Smooth muscle cell (in vitro differentiated cells): ENCODE results near the gene FXYD4. TPM values are rescaled to one million over a fixed set of nuclear protein-coding genes. Genes with fewer than 3 reads are reported as not detected.
A peak's percentile ranks its signal among the peaks of the same experiment; 100 is the strongest.
"Not testable (repeated sequence)": the region's sequence is repeated elsewhere in the genome, so short reads cannot be mapped to it uniquely, and the experiment has no call there.

Experiments
- DNase-seq: peaks from one replicate; lab custom pipeline; 2025; ENCODE audit not compliant: unreplicated experiment; lab: John Stamatoyannopoulos, UW
- H2AFZ ChIP-seq: fragments of 200-600 bp; sonication (generic); 2 replicates; pipeline ENCODE4 v1.6.0; 2016; ENCODE audit warnings: antibody characterized with exemption, low read depth, mild to moderate bottlenecking
- H3F3A ChIP-seq: fragments of 200-600 bp; sonication (generic); 2 replicates; pipeline ENCODE4 v1.6.0; 2017; ENCODE audit warnings: antibody characterized with exemption, low read depth
- H3K27ac ChIP-seq: fragments of 200-600 bp; sonication (generic); 2 replicates; pipeline ENCODE4 v1.5.1; 2016; ENCODE audit warnings: low read depth, mild to moderate bottlenecking
- H3K27me3 ChIP-seq: fragments of 200-600 bp; sonication (generic); 2 replicates; pipeline ENCODE4 v1.6.1; 2016; ENCODE audit warnings: low read depth, mild to moderate bottlenecking
- H3K36me3 ChIP-seq: fragments of 200-600 bp; sonication (generic); 2 replicates; pipeline ENCODE4 v1.5.1; 2016; ENCODE audit warnings: low read depth
- H3K4me1 ChIP-seq: fragments of 200-600 bp; sonication (generic); 2 replicates; pipeline ENCODE4 v1.5.1; 2016; ENCODE audit warnings: low read depth
- H3K4me2 ChIP-seq: fragments of 200-600 bp; sonication (generic); 2 replicates; pipeline ENCODE4 v1.6.0; 2016; ENCODE audit warnings: mild to moderate bottlenecking
- H3K4me3 ChIP-seq: fragments of 200-600 bp; sonication (generic); 2 replicates; pipeline ENCODE4 v1.5.1; 2016; ENCODE audit warnings: mild to moderate bottlenecking
- H3K79me2 ChIP-seq: fragments of 200-600 bp; sonication (generic); 2 replicates; pipeline ENCODE4 v1.6.0; 2016; ENCODE audit warnings: low read depth, mild to moderate bottlenecking
- H3K9ac ChIP-seq: fragments of 200-600 bp; sonication (generic); 2 replicates; pipeline ENCODE4 v1.6.0; 2016; ENCODE audit warnings: low read depth
- H3K9me3 ChIP-seq: fragments of 200-600 bp; sonication (generic); replicated peaks from 2 replicates; pipeline ENCODE4 v1.5.1; 2016; ENCODE audit warnings: low read depth
- H4K20me1 ChIP-seq: fragments of 200-600 bp; sonication (generic); 2 replicates; pipeline ENCODE4 v1.6.0; 2016; ENCODE audit warnings: low read depth
- CTCF ChIP-seq: fragments of 200-600 bp; sonication (generic); IDR thresholded peaks from 2 replicates; pipeline ENCODE4 v1.5.1; 2017; ENCODE audit warnings: borderline replicate concordance, mild to moderate bottlenecking, antibody characterized with exemption; ENCODE audit not compliant: insufficient read depth, poor library complexity, severe bottlenecking
- WGBS: methylation state at CpG from one replicate; pipeline ENCODE4 v1.1.7; 2016; ENCODE audit warnings: low lambda C conversion rate; 5-methylcytosine and 5-hydroxymethylcytosine counted together
- polyA plus RNA-seq: library from polyadenylated mRNA; unstranded; fragments of >200 nt; fragmentation: Nextera tagmentation; extraction: Ambion mirVana; gene quantifications from 2 replicates; pipeline ENCODE4 v1.2.1, GENCODE V29; 2016
- small RNA-seq: library from RNA; depleted of rRNA; stranded (forward); fragments of <200 nt; gene quantifications from one replicate; pipeline ENCODE3, GENCODE V24; 2014
- total RNA-seq: library from RNA; depleted of rRNA; stranded (reverse); fragments of >200 nt; gene quantifications from 2 replicates; pipeline ENCODE4 v1.2.3, GENCODE V29; 2014

Gene FXYD4
- total and polyA plus RNA-seq, 2 experiments from 2014 or later: not detected

GRCh38 chr10:43421201-43421507 lies 49.7 kb downstream of the FXYD4 start:
- peak overlapping the region; percentile 70 for H3K9ac ChIP-seq
- no peak for TF ChIP-seq CTCF
- no peaks in the 10 kb centered on the region for H4K20me1 ChIP-seq
- no peaks in the 10 kb centered on the region for H3K27me3 ChIP-seq
- H3F3A ChIP-seq: peaks cover 16% of the 10 kb centered on the region
- peak overlapping the region; percentile 92 for H2AFZ ChIP-seq
- peak overlapping the region; percentile 87 for H3K4me2 ChIP-seq
- H3K4me1 ChIP-seq: peaks cover 5% of the 10 kb centered on the region
- DNase-seq: no peak
- H3K4me3 ChIP-seq: peak overlapping the region; percentile 59
- no peaks in the 10 kb centered on the region for H3K36me3 ChIP-seq
- H3K79me2 ChIP-seq: no peaks in the 10 kb centered on the region
- WGBS: 58% methylated on average over 4 of the region's 4 CpGs
- H3K27ac ChIP-seq: peak overlapping the region; percentile 88
- no peaks in the 10 kb centered on the region for H3K9me3 ChIP-seq

DNA sequence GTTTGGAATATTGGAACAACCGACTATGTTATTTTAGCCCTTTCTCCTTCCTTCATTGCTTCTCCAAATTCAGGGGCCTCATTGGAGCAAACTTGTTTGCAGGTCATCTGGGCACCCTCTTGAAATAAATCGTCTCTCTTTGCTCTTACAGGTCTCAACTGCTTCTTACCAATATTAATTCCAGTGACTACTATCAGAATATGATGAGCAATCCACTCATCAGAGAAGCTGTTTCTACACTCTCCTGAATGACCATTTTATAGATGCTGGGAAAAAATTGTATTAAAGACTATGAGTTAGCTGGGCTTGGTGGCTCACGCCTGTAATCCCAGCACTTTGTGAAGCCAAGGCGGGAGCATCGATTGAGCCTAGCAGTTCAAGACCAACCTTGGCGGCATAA lies 50.1 kb downstream of the FXYD4 start:
- WGBS: 97% methylated on average over 6 of the region's 6 CpGs
- Histone ChIP-seq H3K4me1 (peaks cover 5% of the 10 kb centered on the region), H4K20me1 (no peaks in the 10 kb centered on the region), H3F3A (peaks cover 16% of the 10 kb centered on the region), H3K9me3 (no peaks in the 10 kb centered on the region), H3K27ac (peak overlapping the region; percentile 88), H3K9ac (no peak overlapping the region), H3K27me3 (no peaks in the 10 kb centered on the region), H3K4me3 (peak overlapping the region; percentile 59), H3K4me2 (peak overlapping the region; percentile 87), H2AFZ (no peak overlapping the region), H3K79me2 (no peaks in the 10 kb centered on the region), H3K36me3 (no peaks in the 10 kb centered on the region)
- DNase-seq: no peak
- no peak for TF ChIP-seq CTCF

DNA sequence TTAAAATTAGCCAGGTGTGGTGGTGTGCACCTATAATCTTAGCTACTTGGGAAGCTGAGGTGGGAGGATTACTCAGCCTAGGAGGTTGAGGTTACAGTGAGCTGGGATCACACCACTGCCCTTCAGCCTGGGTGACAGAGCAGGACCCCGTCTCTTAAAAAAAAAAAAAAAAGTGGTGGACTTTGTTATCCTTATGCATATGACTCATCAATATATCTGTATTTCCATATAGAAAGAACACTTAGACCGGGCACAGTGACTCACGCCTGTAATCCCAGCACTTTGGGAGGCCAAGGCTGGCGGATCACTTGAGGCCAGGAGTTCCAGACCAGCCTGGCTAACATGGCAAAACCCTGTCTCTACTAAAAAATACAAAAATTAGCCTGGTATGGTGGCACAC lies 50.5 kb downstream of the FXYD4 start:
- not testable (repeated sequence) for H3K9ac ChIP-seq
- peak overlapping the region; percentile 88 for H3K27ac ChIP-seq

GRCh38 chr10:43424416-43424815 lies 53.0 kb downstream of the FXYD4 start:
- Histone ChIP-seq H3F3A (peaks cover 16% of the 10 kb centered on the region), H3K4me2 (no peak overlapping the region), H3K36me3 (no peaks in the 10 kb centered on the region), H3K9ac (no peak overlapping the region), H2AFZ (no peak overlapping the region), H3K27ac (no peak overlapping the region), H3K4me1 (peaks cover 5% of the 10 kb centered on the region), H4K20me1 (no peaks in the 10 kb centered on the region), H3K4me3 (no peak overlapping the region), H3K9me3 (no peaks in the 10 kb centered on the region), H3K79me2 (no peaks in the 10 kb centered on the region), H3K27me3 (no peaks in the 10 kb centered on the region)
- WGBS: 93% methylated on average over 6 of the region's 6 CpGs
- no peak for DNase-seq
- no peak for TF ChIP-seq CTCF

More for the DNA sequence above, 50.5 kb downstream of the FXYD4 start:
- not testable (repeated sequence) for H4K20me1 ChIP-seq, H3K27me3 ChIP-seq, H3K36me3 ChIP-seq, H3K79me2 ChIP-seq, H3K4me1 ChIP-seq, DNase-seq, H3K4me2 ChIP-seq, H3K4me3 ChIP-seq, H3K9me3 ChIP-seq, H2AFZ ChIP-seq
- peaks cover 16% of the 10 kb centered on the region for H3F3A ChIP-seq
- 74% methylated on average over 4 of the region's 4 CpGs for WGBS

Small RNAs within 50 kb of the gene (small RNA-seq; reads per million reads assigned to genes)
- not detected for gene RNU6ATAC11P
- not detected for gene SNORD3J

Other genes with a start within 250 kb of the FXYD4 start
- 40.4 and 43.2 TPM in 2 replicates for gene CSGALNACT2, start 233.2 kb upstream of the FXYD4 start, total RNA-seq
- gene CSGALNACT2, start 233.2 kb upstream of the FXYD4 start, polyA plus RNA-seq: 29.1 and 35.6 TPM in 2 replicates
- gene RASGEF1A, start 104.6 kb upstream of the FXYD4 start, total RNA-seq: 5.9 and 8.9 TPM in 2 replicates
- 7.7 and 7.9 TPM in 2 replicates for gene RASGEF1A, start 104.6 kb upstream of the FXYD4 start, polyA plus RNA-seq
- 112 and 119 TPM in 2 replicates for gene HNRNPF, start 37.5 kb downstream of the FXYD4 start, total RNA-seq
- 71.9 and 83.9 TPM in 2 replicates for gene HNRNPF, start 37.5 kb downstream of the FXYD4 start, polyA plus RNA-seq
- gene ZNF487, start 65.5 kb downstream of the FXYD4 start, total RNA-seq: 6.4 and 9.6 TPM in 2 replicates
- 4.6 and 5.1 TPM in 2 replicates for gene ZNF487, start 65.5 kb downstream of the FXYD4 start, polyA plus RNA-seq
- 4.5 and 5.4 TPM in 2 replicates for gene ZNF239, start 203.0 kb downstream of the FXYD4 start, total RNA-seq
- gene ZNF239, start 203.0 kb downstream of the FXYD4 start, polyA plus RNA-seq: 1.9 and 2.6 TPM in 2 replicates
- gene ZNF485, start 234.8 kb downstream of the FXYD4 start, total RNA-seq: 1.4 and 2.9 TPM in 2 replicates
- 1.8 and 2.9 TPM in 2 replicates for gene ZNF485, start 234.8 kb downstream of the FXYD4 start, polyA plus RNA-seq